KOPT-K1 (cell line): Measurements from ENCODE around the gene ZNF284.
"Not testable (repeated sequence)": the region's sequence is repeated elsewhere in the genome, so short reads cannot be mapped to it uniquely, and the experiment has no call there.

Experiments
- H3K27ac ChIP-seq: fragments of 200-600 bp; sonication (generic); 2 replicates; pipeline ENCODE4 v1.5.1; 2016; ENCODE audit warnings: antibody characterized with exemption, mild to moderate bottlenecking, low read depth, low read length; ENCODE audit not compliant: poor library complexity, severe bottlenecking
- H3K36me3 ChIP-seq: fragments of 200-600 bp; sonication (generic); 2 replicates; pipeline ENCODE4 v1.5.1; 2017; ENCODE audit warnings: antibody characterized with exemption, mild to moderate bottlenecking, low read length, moderate library complexity; ENCODE audit not compliant: insufficient read depth
- H3K9me3 ChIP-seq: fragments of 200-600 bp; sonication (generic); 2 replicates; pipeline ENCODE4 v1.5.1; 2017; ENCODE audit warnings: antibody characterized with exemption, low read length, mild to moderate bottlenecking; ENCODE audit not compliant: insufficient read depth, poor library complexity, severe bottlenecking

The ZNF284 gene

DNA sequence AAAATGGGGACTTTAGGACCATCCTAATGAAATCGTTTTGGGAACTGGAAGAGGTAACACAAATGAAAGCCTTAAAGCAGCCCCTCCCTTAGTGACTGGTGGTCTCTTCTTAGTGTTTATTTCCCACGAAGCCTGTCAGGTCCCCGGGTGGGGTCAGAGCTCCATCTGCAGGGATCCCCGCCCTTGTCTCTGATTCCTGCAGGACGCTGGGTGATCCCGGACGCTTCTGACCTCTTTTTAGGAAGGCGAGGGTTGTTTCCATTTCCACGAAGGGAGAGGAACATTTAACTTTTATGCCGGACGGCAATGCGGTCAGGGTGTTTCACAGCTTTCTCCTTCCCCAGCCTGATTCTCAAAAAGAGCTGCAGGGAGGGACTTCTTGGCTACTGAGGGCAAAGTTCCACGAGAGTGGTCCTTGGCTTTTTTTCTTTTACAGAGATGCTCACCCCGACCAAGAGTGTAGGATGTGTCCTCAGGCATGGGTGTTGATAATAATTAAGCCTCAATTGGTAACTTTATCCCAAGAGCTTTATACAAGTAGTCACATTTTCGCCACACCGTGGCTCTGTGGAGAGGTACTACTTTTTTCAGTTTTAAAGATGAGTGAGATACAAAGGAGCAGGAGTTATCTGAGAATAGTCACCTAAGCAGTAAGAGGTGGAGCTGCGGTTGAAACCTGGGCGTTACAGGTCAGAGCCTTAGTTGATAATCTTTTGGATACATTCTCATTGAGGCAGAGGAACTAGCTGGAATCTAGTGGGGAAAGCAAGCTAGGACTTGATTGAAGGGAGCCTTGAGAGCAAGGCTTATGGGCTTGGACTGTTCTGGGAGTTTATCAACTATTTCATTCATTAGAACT, 813 bp downstream of the ZNF284 start:
- peaks cover 12% of the 10 kb centered on the region for H3K9me3 ChIP-seq
- no peaks in the 10 kb centered on the region; the same call in 1 of the 2 replicates for H3K36me3 ChIP-seq
- H3K27ac ChIP-seq: peak overlapping the region; percentile 44

DNA sequence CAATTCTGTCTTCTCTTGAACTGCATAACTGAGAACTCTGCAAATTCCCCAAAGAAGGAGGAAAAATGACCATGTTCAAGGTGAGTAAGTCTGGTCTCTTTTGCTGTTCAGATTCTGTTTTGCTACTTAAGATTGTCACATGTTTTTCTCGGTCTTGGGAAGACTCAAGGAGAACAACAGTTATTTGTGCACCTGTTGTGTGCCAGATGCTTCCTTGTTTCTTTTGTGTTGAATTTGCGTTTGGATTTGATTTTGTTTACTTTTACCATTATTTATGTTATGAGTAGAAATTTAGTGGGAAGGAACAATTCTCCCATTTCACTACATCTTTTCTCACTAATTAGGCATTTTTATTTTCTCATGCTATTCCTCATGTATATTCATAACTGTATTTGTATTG, 4.4 kb downstream of the ZNF284 start:
- no peaks in the 10 kb centered on the region for H3K9me3 ChIP-seq
- no peak overlapping the region for H3K27ac ChIP-seq
- peaks cover 6% of the 10 kb centered on the region; the same call in 1 of the 2 replicates for H3K36me3 ChIP-seq

DNA sequence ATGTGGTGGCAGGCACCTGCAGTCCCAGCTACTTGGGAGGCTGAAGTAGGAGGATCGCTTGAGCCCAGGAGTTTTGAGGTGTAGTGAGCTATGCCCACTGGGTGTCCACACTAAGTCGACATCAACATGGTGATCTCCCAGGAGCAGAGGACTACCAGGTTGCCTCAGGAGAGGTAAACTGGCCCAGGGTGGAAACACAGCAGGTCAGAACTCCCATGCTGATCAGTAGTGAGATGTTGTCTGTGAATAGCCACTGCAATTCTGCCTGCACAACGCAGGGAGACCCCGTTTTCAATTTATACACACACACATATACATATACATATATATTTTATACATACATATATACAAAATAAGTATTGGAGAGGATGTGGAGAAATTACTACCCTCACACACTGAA, 20.1 kb downstream of the ZNF284 start:
- H3K9me3 ChIP-seq: no peaks in the 10 kb centered on the region
- H3K36me3 ChIP-seq: peaks cover 6% of the 10 kb centered on the region; the same call in 1 of the 2 replicates
- H3K27ac ChIP-seq: no peak overlapping the region

DNA sequence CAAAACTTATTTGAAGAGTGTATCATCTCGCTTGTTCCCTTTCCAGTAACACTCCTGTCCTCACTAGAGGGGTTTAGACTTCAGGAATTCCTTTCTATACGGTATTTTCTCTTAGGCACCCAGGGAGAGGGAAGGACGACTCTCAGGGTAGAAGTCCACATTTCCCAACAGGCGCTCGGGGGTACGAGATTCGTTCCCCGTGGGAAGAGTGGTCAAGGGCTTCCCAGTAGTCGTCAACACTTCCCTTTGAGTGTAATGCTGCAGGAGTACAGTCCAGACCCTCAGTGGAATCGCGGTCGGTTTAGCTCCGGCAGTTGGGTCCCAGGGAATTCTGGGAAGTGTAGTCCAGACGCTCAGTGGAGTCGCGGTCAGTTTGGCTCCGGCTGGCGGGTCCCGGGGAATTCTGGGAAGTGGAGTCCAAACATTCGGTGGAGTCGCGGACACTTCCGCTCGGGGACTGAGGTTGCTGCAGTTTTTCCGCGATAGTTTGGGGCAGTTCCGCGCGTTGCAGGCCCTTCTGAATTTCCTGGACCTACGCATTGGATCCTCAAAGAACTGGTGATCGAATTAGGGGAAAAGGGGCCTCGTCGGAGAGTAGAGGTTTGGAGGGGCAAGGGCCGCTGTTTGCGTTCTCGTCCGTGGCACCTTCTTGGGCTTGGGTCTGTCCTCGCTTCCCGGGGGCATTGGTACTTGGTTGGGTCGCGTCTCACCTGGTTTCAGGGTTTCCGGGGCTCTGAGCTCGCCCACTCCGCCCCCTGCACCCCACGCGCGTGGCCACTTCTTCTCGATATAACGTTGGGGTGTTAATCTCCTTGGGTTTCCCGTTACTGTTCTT, 22.2 kb downstream of the ZNF284 start, which contains the start of gene ZNF224:
Gene ZNF224 (plus strand): TSS at position 431 of the 835 bp plus-strand sequence. CDS start 3,513 bp downstream, outside the sequence.
- H3K27ac ChIP-seq: peak within 1 kb of the TSS; percentile 69
- no peaks in the 10 kb centered on the region for H3K9me3 ChIP-seq
- H3K36me3 ChIP-seq: peaks cover 27% of the 10 kb centered on the region

DNA sequence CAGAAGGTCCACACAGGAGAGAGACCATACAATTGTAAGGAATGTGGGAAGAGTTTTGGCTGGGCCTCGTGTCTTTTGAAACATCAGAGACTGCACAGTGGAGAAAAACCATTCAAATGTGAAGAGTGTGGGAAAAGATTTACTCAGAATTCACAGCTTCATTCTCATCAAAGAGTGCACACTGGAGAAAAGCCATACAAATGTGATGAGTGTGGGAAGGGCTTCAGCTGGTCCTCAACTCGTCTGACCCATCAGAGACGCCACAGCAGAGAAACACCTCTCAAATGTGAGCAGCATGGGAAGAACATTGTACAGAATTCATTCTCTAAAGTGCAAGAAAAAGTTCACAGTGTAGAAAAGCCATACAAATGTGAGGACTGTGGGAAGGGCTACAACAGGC, 35.8 kb downstream of the ZNF284 start:
- H3K9me3 ChIP-seq: peaks cover 51% of the 10 kb centered on the region
- H3K27ac ChIP-seq: no peak overlapping the region
- H3K36me3 ChIP-seq: peaks cover 57% of the 10 kb centered on the region

DNA sequence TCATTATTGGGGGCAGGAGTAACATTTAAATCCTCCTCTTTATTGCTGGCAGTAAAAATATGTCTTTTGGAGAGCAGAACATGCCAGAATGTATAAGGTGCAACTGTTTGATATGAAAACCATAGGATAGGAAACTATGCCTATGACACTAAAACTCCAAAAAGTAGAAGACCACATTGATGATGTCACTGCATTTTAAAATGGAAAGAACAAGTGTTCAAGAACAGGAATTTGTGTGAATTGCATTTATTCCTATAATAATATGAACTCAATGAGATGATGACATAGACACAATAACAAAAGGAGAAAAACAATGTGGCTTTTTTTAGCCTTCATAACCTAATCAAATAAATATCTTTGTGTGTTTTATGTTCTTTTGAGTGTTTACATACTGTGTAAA, 37.5 kb downstream of the ZNF284 start:
- H3K36me3 ChIP-seq: peaks cover 40% of the 10 kb centered on the region
- no peak overlapping the region for H3K27ac ChIP-seq
- peaks cover 42% of the 10 kb centered on the region for H3K9me3 ChIP-seq

DNA sequence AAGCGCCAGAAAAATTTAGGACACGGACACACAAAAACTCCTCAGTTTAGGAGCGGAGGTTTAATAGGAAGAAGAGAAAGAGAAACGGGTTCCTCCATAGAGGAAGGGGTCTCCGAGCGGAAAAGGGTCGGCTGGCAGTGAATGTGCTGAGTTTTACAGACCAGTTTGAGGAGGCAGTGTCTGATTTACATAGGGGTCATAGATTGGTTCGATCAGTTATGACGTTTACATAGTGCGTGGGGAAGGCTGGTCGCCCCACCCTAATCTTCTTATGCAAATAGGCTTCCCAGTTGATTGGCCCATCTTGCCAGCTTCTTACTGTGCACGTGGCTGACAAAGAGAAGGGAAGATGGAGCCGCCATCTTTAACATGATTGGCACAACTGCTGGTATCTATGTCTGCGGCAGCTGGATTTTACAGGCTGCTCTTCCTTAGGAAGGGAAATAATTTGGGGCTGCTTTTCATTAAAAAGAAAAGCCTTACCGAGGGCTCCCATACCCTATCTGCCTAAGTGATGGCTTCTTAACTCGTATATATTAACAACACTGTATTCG, 40.0 kb downstream of the ZNF284 start:
- H3K9me3 ChIP-seq: peaks cover 21% of the 10 kb centered on the region
- peaks cover 22% of the 10 kb centered on the region for H3K36me3 ChIP-seq
- H3K27ac ChIP-seq: no peak overlapping the region

DNA sequence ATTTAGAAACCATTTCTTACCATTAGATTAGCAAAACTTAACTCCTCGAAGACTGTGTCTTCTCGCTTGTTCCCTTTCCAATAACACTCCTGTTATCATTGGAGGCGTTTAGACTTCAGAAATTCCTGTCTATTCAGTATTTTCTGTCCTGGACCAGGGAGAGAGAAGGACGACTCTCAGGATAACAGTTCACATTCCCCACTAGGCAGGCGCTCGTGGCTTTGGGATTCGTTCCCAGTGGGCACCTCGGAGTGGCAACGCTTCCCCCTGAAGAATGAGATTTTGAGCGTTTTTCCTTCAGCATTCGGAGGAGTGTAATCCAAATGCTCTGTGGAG, 40.8 kb downstream of the ZNF284 start:
- peaks cover 14% of the 10 kb centered on the region for H3K9me3 ChIP-seq
- peak overlapping the region; percentile 60 for H3K27ac ChIP-seq
- H3K36me3 ChIP-seq: peaks cover 18% of the 10 kb centered on the region

DNA sequence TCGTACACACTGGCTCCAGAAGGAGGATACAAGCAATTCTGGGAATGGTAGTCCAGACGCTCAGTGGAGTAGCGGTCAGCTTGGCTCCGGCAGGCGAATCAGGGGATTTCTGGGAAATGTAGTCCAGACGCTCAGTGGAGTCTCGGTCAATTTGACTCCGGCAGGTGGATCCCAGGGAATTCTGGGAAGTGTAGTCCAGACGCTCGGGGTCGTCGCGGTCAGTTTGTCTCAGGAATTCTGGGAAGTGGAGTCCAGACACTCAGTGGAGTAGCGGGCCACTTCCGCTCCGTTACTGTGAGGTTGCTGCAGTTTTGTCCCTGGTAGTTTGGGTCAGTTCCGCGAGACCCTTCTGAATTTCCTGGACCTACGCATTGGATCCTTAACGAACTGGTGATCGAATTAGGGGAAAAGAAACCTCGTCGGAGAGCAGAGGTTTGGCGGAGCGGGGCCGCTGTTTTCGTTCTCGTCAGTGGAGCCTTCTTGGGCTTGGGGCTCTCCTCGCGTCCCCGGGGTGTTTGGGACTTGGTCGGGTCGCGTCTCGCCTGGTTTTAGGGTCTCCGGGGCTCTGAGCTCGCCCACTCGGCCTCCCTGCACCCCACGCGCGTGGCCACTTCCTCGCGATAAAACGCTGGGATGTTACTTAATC, 41.3 kb downstream of the ZNF284 start, which contains the start of gene ZNF225:
Gene ZNF225 (plus strand): TSS at position 262 of the 646 bp plus-strand sequence. CDS start 2,429 bp downstream, outside the sequence.
- peaks cover 17% of the 10 kb centered on the region for H3K36me3 ChIP-seq
- H3K27ac ChIP-seq: peak within 1 kb of the TSS; percentile 60
- peaks cover 9% of the 10 kb centered on the region for H3K9me3 ChIP-seq

DNA sequence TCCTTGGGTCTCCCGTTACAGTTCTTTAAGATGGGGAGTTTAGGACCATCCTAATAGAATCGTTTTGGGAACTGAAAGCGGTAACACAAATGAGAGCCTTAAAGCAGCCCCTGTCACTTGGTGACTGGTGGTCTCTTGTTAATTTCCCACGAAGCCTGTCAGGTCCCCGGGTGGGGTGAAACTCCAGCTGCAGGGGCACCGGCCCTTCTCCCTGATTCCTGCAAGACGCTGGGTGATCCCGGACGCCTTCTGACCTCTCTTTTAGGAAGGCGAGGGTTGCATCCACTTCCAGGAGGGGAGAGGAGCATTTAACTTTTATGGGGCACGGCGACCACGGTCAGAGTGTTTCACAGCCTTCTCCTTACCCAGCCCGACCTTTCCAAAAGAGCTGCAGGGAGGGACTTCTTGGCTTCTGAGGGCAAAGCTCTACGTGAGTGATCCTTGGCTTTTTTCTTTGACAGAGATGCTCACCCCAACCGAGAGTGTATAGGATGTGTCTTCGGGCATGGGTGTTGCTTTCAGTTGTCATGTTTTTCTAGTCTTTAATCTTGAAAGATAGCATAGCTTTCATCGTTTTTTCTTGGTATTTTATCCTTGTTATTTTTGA, 41.9 kb downstream of the ZNF284 start:
- H3K27ac ChIP-seq: peak overlapping the region; percentile 60
- H3K9me3 ChIP-seq: peaks cover 4% of the 10 kb centered on the region
- H3K36me3 ChIP-seq: peaks cover 19% of the 10 kb centered on the region

DNA sequence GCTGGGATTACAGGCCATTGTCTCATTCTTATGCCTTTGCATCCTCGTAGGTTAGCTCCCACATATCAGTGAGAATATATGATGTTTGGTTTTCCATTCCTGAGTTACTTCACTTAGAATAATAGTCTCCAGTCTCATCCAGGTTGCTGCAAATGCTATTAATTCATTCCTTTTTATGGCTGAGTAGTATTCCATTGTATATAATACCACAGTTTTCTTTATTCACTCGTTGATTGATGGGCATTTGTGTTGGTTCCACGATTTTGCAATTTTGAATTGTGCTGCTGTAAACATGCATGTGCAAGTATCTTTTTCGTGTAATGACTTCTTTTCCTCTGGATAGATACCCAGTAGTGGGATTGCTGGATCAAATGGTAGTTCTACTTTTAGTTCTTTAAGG, 49.2 kb downstream of the ZNF284 start:
- not testable (repeated sequence) for H3K9me3 ChIP-seq, H3K27ac ChIP-seq
- peaks cover 72% of the 10 kb centered on the region for H3K36me3 ChIP-seq

DNA sequence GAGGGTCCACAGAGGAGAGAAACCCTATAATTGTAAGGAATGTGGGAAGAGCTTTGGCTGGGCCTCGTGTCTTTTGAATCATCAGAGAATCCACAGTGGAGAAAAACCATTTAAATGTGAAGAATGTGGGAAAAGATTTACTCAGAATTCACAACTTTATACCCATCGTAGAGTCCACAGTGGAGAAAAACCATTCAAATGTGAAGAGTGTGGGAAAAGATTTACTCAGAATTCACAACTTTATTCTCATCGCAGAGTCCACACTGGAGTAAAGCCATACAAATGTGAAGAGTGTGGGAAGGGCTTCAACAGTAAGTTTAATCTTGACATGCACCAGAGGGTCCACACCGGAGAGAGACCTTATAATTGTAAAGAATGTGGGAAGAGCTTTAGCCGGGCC, 60.0 kb downstream of the ZNF284 start:
- H3K9me3 ChIP-seq: peaks cover 26% of the 10 kb centered on the region
- peaks cover 47% of the 10 kb centered on the region for H3K36me3 ChIP-seq
- H3K27ac ChIP-seq: no peak overlapping the region
